ENCODE measurements around the gene ARPC1B.

ARPC1B gene

DNA sequence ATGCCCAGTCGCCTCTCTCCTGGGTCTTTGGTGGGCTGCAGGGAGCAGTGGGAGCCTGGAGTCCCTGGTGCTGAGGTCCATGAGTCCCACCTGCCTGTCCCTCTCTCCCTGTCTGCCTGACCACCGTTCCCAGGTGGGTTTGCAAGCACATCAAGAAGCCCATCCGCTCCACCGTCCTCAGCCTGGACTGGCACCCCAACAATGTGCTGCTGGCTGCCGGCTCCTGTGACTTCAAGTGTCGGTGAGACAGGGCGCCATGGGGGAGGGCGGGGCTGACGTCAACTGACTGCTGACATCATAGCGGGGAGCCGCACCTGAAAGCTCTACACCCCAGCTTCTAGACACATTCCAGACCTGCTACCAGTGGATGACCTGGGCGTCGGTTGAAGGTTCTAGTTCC, 15.2 kb downstream of the ARPC1B start:
- DNase-seq (ENCODE audit: low read depth): no peak

DNA sequence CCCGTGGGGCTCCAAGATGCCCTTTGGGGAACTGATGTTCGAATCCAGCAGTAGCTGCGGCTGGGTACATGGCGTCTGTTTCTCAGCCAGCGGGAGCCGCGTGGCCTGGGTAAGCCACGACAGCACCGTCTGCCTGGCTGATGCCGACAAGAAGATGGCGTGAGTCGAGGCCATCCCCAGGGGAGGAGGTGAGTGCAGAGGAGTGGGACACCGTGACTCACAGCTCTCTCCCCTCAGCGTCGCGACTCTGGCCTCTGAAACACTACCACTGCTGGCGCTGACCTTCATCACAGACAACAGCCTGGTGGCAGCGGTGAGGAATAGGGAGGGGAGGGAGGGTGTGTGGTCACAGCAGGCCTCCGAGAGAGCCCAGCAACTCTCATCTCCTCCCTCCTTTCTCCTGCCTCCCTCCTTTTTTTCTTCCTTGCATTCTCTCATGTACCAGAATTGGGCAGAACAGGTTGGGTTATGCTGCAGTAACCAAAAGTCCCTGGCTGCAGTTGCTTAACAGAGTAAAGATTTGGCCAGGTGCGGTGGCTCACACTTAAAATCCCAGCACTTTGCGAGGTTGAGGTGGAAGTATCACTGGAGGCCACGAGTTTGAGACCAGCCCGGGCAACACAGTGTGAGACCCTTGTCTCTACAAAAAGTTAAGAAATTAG, 16.5 kb downstream of the ARPC1B start:
- no peak for DNase-seq (ENCODE audit: low read depth)

DNA sequence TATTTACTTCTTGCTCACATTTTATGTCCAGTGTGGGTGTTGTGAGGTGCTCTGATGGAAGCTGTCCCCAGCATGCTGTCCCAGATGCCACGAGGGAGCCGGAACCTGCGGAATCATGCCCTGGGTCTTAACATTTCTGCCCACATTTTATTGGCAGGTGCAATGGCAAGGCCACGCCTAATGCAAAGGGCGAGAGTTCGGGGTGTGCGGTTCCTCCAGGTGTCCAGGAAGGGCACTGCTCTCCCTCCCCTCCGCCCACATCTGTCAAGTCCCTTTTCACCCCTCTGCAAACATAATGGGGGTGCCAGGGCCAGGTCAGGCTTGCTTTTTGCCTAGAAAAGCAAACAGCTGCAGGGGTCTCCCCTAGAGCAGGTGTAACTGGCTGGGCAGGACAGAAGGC, 17.5 kb downstream of the ARPC1B start:
- DNase-seq (ENCODE audit: low read depth): no peak

DNA sequence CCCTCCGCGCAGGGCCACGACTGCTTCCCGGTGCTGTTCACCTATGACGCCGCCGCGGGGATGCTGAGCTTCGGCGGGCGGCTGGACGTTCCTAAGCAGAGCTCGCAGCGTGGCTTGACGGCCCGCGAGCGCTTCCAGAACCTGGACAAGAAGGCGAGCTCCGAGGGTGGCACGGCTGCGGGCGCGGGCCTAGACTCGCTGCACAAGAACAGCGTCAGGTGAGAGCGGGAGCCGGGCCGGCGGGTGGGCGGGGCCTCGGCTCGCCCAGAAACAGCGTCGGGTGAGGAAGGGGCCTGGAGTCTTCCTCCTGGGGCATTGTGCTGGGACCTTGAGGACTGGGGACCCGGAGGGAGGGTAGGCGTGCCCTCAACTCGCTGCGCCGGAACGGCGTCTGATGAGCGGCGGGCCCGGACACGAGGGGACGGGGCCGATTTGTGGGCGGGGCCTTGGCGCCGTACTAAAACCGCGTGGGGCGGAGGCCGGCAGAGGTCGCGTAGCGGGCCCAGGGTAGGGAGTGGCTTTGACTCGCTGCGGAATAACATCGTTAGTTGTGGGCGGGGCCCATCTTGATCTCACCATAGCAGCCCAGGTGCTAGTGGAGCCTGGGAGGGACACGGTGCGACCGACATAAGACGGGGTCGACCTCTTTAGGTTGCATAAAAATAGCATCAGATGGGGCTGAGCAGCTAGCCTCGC, 18.3 kb downstream of the ARPC1B start:
- peak; percentile 38 for DNase-seq (ENCODE audit: low read depth)

DNA sequence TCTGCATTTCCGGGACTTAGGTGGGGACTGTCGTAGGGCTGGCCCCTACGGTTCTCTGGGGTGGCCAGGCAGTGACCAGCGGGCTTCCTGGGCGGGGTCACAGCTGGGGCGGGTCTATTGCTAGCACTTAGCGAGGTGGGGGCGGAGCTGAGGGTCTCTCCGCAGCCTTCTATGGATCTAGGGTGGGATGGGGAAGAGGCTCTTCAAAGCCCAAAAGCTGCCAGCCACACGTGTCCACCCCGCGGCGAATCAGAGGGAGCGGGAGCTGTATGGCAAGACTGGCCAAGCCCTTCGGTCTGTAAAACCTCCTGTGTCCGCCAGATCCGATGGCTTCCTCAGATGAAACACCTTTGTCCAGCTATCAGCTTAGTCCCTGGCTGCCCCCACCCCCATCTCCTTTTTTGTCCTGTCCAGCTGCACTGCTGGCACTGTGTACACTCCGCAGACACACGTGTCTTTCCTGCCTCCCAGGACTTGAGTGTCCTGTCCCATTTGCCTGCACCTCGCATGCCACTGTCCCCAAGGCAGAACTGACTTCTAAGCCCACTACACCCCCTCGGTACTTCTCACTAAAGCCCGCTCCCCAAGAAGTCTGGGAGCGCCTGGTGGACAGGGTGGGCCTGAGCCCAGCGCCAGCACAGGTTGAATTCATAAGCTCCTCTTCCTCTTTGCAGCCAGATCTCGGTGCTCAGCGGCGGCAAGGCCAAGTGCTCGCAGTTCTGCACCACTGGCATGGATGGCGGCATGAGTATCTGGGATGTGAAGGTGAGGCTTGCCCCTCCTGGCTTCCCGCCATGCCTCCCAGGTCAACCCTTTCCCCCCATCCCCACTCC, 19.0 kb downstream of the ARPC1B start:
- DNase-seq (ENCODE audit: low read depth): no peak

DNA sequence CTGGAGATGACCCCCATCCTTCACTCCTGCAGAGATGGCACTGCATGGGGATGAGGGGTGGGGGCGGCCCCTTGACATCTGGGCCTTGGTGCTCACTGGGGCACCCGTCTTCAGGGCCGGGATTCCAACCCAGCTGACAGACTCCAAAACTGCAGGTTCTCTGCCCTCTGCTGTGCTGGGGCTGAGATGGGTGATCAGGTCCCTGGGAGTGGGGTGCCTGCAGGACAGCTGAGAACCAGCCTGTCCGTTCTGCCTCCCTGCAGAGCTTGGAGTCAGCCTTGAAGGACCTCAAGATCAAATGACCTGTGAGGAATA, 19.6 kb downstream of the ARPC1B start:
- DNase-seq (ENCODE audit: low read depth): no peak

DNA sequence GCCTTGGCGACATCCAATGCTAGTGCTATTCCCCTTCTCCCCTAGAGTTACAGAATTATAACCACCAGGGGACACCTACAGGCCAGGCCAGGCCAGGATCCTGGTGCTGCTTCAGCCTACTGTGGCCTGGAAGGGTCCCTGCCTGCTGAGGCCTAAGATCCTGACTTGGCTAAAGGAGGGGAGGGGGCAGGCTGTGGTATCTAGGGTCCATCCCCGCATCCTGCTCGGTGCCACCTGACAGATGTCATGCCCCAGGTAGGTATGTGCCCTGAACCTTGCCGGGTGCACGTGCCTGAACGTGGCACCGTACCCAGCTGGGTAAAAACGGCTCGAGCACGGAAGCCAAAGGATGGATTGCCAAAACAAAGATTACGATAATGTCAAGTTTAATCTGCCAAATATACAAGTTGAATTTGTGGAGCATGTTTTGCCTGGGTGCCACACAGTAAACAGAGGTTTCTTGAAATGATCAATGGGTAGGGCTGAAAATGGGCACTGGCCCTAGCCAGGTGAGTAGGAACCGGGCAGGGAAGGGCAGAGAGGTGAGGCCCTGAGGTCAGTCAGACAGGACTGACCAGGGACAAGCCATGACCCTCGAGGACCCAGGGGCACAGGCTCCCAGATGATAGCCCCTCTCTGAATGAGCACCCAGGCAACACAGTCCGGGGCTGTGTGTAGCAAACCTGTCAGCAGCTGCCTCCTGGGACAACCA, 21.2 kb downstream of the ARPC1B start:
- DNase-seq (ENCODE audit: low read depth): no peak

DNA sequence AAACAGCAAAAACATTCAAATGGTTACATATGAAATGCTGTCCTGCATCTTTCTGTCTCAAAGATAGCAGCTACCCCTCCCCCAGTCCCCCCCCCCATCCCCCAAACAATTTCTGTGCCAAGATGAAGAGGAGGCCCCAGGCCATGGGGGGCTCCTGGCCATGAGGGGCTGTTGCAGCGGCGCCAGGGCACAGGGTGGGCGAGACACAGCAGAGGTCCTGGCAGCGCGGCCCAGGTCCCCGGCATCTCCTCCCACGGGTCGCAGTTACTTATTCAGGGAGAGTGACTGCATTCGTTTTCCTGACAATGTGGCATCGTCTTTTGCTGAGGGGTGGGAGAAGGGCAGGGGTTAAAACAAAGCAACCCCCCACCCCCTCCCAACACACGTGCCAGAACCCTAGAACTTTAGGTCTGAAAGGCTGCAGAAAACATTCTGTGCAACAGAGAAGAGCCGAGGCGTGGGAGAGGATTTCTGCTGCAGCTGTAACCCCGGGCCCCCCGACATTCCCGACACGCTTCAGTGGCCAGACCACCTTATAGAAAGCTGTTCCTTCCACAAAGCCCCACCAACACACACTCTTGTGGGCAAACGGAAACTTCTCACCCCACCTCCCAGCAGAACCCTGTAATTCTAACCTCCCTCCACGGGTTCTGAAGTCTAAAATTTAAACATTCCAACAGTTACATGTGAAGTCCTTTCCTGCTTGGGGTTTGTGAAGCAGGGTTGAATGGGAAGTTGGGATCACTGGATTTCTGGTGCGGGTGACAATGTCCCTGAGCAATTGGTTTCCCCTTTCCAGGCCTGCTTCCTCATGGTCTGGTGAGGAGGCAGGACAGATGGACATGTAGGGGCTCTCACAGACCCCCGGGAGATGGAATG, 22.1 kb downstream of the ARPC1B start:
- no peak for DNase-seq (ENCODE audit: low read depth)

DNA sequence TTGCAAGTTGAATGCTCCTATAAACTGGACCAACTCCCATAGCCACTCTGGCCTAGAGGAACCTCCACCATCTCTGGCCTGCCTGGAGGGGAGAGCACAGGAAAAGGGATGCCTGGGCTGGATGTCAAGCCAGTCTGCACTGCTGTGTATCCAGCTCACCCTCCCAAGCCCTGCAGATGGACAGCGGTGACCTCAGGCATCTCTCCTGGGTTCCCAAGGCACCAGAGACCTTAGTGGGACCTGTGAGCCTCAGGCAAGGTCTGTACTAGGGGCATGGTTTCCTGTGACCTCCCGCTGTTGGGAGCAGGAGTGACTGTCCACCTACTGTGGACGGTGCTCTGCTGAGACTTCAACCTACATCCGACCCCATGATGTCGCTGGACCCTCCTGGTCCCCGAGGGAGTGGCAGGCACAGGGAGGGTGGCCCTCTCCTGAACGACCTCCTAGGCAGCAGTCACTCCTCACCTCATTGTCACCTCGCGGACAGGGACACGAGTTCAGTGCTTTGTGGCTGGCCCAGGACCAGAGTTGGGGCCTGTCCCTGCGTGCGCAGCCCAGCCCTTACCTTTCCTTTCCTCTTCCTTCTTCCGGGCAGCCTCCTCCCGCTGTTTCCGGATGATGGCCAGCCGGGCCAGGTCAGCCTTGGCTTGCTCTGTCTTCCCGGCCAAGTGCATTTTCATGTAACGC, 22.9 kb downstream of the ARPC1B start:
- DNase-seq (ENCODE audit: low read depth): no peak

DNA sequence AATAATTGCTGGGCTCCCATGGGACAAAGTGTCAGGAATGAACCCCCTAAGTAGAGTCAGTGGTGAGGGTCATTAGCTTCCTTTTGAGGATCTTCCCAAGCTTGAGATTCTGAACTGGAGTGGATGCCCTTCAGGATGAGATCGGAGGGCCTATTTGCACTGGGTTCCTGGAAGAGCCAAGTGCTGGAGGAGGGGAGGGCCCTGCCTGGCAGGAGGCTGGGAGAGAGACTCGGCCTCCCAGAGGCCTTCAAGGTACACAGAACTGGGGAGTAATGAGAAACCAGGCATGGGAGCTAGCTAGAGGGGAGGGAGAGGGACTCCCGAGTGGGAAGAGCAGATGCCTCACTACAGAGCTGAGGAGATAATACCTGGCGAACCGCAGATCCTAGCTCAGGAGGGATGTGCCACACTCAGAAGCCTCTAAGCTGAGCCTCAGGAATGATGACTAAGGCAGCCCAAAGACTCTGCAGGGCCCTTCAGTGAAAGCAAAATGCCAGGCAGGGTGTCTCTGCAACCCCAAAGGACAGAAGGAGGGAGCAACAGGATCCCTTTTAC, 24.4 kb downstream of the ARPC1B start:
- no peak for DNase-seq (ENCODE audit: low read depth)

DNA sequence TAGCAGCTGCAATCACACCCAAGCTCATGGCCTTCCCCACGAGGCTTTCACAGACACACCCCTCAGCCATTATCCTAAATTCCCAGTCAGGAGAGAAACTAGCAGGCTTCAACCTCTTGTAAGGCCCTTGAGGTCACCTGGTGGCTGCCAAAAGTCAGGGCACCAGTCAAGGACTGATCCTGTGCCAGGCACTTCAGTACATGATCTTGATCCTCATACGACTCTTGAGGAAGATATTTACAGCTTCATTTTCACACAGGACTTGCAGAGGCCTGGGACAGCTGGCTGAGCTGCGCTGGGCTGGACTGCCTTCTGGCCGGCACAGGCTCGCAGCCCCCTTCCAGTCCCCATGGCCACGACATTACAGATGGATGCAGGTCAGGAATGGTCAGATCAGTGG, 25.1 kb downstream of the ARPC1B start:
- DNase-seq (ENCODE audit: low read depth): no peak

DNA sequence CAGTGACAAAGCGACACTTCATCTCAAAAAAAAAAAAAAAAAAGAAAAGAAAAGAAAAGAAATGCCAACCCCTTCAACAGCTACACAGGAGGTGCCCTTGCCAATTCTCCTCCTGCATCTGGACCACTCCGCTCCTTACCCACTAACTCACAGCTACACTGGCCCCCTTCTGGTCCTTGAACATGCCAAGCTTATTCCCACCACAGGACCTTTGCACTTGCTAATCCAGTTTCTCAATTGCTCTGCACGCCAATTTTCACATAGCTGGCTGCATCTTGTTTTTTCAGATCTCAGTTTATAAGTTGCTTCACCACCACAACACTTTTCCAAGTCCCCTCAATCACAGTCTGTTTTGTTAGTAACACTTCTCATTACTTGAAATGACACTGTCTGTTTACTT, 28.3 kb downstream of the ARPC1B start:
- no peak for DNase-seq (ENCODE audit: low read depth)

DNA sequence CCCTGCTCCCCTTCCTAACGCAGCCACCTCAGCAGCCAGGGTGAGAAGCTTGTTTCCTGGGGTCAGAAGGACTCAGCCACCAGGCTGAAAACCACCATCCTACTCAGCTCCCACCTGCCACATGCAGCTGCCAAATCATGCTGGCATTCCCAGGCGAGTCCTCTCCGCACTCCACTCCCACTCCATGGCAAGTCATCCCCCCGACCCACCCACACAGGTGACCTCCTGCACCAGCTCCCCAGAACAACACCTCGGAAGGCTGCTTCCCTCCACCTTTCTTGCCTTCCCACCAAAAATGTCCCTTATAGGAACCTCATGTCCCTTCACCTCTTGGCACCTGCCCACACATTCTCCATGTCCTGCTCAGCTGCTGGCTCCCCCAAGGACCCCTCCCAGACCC, 29.2 kb downstream of the ARPC1B start:
- no peak for DNase-seq (ENCODE audit: low read depth)

DNA sequence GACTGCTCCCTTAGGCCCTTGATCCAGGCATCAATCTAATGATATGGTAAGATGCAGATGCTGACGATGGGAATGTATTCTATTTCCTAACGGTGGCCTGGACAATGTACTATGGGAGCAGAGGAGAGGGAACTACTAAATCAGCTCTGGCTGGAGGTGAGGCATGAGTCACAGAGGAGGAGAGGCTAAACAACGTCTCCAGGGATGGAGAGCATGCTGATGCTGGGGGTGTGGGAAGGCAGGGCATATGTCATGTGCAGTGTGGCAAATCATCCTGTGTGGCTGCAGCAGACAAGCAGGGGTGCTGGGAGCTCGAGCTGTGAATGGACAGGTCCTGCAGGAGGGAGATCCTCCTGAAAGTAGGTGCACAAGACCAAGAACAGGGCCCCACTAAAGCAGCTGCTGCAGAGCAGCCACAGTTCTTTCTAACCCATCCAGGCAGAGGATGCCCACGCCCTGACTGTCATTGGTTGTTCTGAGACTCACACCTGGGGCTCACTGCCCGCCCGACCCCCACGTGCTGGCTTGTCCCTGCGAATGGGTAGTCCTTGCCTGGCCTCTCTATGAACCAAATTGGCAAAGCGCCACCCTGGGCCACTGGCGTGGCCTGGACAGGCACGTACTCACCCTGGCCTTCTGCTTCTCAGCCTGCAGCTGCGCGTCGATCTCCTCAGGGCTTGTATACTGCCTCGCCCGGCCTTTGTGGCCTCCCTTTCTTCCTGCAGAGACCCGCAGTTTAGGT, 29.9 kb downstream of the ARPC1B start:
- DNase-seq (ENCODE audit: low read depth): no peak

DNA sequence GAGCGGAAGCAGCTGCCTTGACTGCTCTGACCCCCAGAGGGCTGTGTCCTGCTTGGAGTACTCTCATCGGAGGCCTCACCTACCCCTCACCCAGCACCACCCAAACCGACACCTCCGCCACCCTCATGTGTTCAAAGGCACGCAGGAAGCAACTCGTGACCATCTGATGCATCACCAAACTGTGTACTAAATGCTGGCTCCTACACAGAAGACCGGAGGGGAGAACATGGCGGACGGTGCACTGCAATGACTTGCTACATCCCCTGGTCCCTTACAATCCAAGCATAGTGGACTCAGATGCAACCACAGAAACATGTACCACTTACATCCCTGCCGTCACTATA, 30.4 kb downstream of the ARPC1B start:
- DNase-seq (ENCODE audit: low read depth): no peak

DNA sequence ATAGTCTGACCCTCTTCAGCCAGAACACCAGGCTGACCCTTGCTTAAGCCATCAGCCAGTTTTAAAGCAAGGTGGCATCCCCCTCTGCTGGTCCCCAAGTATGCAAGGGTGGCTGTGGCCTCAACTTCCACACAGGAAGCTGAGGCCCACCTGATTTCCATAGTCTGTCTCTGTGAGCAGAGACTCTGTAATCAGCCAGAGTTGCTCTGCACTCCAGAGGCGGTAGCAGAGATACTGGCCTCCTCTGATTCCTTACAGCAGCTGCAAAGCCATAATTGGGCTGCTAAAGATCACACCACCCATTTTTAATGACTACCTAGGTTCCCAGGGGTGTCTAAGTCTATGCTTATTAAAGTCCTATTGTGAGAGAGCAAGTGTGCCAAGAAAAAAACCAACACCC, 32.0 kb downstream of the ARPC1B start:
- no peak for DNase-seq (ENCODE audit: low read depth)

DNA sequence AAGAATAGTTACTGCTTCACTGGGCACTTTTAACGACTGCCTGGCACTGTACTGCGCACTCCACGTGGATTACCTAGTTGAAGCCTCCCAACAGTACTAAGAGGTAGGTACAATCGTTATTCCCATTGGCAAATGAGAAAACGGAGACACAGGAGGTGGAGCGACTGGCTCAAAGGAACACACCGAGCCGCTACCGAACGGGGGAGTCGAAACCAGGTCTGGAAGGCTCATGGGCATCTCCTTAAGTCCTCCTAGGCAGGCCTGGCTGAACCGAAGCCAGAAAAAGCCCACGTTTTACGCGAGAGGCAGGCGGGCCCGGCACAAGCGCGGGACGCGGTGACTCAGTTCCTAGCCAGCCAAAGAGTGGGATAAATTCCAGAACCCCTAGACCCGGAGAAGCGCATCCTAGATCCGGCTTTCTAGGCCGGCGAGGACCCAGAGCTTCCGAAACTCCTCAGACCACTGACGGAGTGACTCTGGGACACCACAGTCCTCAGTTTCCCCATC, 33.4 kb downstream of the ARPC1B start:
- peak; percentile 87 for DNase-seq (ENCODE audit: low read depth)

DNA sequence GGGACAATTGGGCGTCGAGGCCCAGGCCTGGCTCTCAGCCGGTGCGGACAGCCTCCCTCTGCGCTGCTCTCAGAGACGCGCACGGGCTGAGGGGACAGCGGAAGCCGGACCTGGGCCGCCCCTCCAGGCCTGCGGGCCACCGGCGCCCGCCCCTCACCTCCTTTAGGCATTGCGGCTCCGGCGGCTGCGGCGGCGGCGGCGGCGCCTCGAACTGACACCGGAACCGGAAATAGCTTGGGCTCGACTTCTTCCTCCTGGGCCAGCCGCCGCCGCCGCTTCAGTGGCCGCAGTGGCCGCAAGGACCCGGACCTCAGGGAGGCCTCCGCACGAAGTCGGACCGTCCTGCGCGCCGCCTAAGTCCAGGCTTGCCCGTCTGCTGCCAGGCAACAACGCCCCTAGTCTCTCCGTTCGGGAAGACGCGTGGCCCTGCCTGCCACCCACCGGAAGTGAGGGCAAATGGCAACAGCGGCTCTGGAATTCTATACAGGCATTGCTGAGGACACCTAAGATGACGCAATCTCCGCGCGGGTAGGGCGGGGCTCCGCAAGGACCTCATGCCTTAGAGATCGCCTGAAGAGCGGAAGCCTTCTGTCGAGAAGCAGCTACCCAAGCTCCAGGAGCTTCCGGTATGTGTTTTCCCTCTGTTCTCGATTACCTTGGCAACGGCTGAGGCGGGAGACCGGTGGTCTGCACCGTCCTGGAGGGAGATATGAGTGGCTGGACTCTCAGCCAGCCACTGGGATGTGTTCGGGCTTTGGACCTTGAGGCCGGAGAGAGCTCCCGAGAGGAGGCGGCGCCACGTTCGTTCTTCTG, 34.1 kb downstream of the ARPC1B start, which contains the start of the genes BUD31 and PDAP1:
BUD31 (plus strand) TSS at position 591 of the 813 bp plus-strand sequence. CDS start 2,124 bp downstream, outside the sequence.
PDAP1 (minus strand) TSS at position 219 of the 813 bp plus-strand sequence; CDS start at position 170, 49 bp downstream.
- peak; percentile 95 for DNase-seq (ENCODE audit: low read depth)

DNA sequence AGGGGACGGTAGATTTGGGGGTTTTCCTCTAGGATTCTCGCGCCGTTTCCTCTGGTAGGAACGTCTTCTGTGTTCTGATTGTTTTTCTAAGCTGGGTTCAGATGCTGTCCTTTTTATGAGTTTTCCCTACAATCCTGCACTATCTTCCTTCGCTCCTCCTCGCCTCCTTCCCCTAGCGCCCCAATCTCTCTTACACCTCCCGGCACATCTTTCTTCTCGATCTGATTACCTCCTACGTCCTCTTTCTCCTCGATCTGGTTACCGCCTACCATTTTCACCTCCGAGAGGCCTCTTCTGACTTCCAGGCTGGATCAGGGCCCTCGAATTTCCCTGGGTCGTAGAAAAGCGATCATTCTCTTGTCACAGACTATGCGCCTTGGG, 34.7 kb downstream of the ARPC1B start:
- no peak for DNase-seq (ENCODE audit: low read depth)

Measured in EH (cell line).